GM12865 (cell line): Measurements from ENCODE around the gene ZMIZ1.

ENCODE experiments used
- DNase-seq: peaks from one replicate; pipeline ENCODE4 v3.0.0; 2010; ENCODE audit warnings: low read depth
- H3K4me3 ChIP-seq: 2 replicates; pipeline ENCODE4 v1.5.1; 2011; ENCODE audit warnings: mild to moderate bottlenecking, low read depth, low read length, control low read depth
- TF ChIP-seq, protein P1 (sequence below): IDR thresholded peaks from 2 replicates; pipeline ENCODE4 v1.5.1; 2011; ENCODE audit warnings: low read length, control low read depth, low read depth, inconsistent platforms; ENCODE audit not compliant: insufficient read depth; ENCODE audit errors: missing control alignments

ZMIZ1 gene

DNA sequence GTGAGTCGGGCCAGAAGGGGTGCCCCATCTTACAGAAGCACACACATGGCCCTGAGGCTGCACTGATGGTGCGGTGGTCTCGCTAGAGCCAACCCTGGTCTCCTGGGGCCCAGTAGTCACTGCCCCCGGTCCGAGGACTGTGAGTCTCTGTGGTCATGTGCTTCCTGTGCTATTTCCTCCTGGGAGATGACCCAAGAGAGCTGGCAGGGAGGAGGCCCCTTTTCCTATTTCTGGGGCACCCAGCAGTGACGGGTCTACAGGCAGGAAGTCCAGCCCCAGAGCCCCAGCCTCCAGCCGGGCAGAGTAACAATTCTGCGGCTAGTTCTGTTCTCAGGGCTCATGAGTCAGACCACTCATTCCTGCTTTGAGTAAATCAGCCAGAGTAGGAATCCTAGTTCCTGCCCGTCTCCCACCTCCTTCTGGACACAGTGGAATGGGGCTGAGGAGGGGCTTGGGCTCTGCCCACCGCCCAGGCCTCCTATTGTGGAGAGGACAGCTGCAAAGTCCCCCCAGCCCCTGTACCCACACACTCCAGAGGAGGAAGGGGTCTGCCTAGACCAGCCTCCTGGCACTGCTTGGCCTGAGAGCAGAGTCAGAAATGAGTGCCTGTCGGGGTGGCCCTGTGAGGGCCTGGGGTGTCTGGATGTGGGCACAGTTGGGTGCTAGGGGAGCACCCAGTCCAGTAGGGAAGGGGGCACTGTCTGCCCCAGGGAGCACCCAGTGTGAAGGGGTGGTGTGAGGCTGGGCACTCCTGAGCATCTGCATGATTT, 198.0 kb downstream of the ZMIZ1 start:
- TF ChIP-seq, protein P1, sequence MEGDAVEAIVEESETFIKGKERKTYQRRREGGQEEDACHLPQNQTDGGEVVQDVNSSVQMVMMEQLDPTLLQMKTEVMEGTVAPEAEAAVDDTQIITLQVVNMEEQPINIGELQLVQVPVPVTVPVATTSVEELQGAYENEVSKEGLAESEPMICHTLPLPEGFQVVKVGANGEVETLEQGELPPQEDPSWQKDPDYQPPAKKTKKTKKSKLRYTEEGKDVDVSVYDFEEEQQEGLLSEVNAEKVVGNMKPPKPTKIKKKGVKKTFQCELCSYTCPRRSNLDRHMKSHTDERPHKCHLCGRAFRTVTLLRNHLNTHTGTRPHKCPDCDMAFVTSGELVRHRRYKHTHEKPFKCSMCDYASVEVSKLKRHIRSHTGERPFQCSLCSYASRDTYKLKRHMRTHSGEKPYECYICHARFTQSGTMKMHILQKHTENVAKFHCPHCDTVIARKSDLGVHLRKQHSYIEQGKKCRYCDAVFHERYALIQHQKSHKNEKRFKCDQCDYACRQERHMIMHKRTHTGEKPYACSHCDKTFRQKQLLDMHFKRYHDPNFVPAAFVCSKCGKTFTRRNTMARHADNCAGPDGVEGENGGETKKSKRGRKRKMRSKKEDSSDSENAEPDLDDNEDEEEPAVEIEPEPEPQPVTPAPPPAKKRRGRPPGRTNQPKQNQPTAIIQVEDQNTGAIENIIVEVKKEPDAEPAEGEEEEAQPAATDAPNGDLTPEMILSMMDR: no peak
- H3K4me3 ChIP-seq: peak overlapping the region; percentile 38
- peak; percentile 93 for DNase-seq

DNA sequence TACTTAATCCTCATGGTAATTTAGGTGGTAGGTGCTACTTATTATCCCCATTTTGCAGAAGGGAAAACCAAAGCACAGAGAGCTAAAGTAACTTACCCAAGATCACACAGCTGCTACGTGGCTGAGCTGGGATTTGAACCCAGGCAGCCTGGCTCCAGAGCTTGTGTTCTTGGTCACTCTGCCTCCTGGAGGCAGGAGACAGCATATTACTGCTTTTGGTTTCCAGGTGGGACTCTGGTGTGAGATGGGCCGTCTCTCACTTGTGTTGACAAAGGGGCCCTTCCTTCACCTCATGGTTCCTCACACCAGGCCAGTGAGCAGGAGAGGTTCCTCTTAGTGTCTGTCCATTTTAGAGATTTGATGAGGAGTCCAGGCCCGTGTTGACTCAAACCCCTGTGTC, 198.7 kb downstream of the ZMIZ1 start:
- TF ChIP-seq, protein P1: peak; percentile 40
- no peak overlapping the region for H3K4me3 ChIP-seq
- peak; percentile 69 for DNase-seq

DNA sequence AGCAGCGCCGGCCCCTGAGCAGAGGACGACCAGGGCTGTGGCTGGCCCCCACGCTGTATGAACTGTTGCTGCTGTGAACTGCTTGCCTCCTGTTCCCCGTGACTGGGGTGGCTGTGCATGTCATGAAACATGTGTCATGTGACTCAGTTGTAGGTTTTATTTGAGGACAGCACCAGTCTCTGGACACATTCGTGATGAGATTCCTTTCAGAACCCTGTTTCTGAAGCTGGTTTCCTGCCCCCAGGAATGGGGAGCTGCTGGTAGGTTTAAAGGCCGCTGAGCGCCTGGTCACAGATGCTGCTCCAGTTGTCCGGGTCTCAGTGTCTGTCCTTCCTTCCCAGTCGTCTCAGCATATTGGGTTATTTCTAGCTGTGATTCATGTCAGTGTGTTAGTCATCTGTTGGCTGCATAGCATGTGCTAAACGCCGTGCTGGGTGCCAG, 199.4 kb downstream of the ZMIZ1 start:
- no peak for DNase-seq

DNA sequence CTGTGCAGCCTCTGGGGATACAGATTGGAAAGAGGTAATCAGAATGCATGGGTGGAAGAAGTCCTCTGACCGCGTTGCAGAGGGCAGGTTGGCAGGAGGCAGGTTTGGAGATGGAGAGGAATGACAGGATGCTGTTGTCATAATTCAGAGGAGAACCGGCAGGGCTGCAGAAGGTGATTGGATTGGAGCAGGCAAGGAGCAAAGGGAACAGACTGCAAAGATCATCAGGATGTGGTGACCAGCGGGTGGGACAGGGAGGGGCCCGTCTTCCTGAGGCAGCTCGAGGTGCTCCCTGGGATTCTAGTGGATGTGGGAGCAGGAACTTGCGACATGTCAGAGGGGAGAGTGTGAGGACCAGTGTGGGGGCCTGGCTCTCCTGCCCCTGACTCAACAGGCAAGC, 200.0 kb downstream of the ZMIZ1 start:
- no peak for DNase-seq
- H3K4me3 ChIP-seq: no peak overlapping the region
- TF ChIP-seq, protein P1: no peak

More for the DNA sequence above, 199.4 kb downstream of the ZMIZ1 start:
- no peak overlapping the region for H3K4me3 ChIP-seq
- TF ChIP-seq, protein P1: no peak

DNA sequence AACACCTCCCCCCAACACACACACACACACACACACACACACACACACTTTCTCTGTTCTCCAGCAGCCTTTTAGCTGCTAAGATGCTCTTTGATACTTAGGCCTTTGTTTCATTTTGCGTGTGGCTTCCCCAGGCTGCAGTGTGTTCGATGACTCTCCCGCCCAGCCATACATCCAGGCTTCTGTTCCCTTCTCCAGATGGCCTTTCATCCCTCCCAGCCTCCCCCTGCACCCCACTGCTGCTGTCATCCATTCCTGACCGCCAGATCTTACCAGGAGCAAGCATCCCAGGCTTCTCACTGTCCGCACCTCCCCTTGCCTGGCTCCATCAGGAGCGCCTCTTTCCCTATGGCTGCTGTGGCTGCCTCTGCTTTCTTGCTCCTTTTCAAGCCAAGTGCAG, 200.7 kb downstream of the ZMIZ1 start:
- no peak for DNase-seq
- H3K4me3 ChIP-seq: no peak overlapping the region
- TF ChIP-seq, protein P1: no peak

DNA sequence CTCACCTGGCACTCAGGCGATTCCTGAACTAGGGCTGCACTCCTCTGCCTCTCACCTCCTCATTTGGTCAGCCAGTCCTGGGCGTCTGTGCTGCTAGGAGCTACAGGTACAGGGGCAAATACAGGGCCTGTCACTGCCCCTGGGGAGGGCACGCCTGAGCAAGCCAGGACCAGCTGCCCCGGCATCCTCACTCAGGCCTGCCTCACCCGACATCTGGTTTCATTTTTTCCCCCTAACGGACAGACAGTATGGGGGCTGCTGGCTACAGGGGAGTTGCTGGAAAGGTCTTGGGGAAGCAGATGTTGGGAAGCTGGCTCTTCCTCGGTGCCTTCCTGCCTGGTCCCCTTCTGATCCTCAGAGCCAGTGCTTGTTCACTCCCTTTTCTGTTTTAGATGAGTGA, 201.2 kb downstream of the ZMIZ1 start:
- no peak for DNase-seq
- no peak overlapping the region for H3K4me3 ChIP-seq
- TF ChIP-seq, protein P1: no peak

DNA sequence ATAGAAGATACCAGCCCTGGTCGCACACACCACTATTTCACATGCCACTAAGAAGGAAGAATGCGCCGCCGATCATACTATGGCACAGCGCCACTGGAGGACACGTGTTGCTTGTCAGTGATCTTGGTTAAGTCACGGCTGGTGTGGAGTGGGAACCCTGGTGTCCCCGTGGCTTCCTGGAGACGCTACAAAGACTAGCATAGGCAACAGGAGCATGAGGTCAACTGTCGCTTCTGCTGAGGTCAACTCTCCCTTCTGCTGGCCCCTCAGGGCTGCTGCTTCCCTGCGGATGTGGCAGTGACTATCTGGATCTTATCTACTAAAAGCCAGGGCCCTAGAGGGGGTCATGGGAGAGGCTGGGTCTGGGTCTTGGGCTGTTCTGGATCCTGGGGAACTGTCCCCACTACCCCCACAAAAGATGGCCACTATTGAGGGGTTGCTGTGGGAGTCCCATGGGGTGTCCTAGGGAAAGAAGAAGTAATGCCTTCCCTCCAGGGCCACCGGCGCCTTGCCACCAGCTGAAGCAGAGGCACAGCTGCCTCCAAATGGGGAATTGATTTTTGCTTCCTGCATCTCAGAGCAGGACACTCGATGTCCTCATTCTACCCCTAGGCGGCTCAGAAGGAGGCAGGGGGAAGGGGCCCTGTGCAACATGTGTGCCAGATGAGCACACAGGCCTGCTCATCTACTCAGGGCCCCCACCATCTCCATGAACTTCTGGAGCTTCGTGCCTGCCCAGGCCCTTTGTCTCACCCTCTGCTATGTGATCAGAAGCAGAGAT, 201.9 kb downstream of the ZMIZ1 start:
- TF ChIP-seq, protein P1: no peak
- DNase-seq: no peak
- no peak overlapping the region for H3K4me3 ChIP-seq
